A549 treated with Hydrocortisone at 1 μM for 4 hours (cell line): ENCODE measurements around the gene GGTA1. TPM values are rescaled to one million over a fixed set of nuclear protein-coding genes. Genes with fewer than 3 reads are reported as not detected.

ENCODE experiments used
- total RNA-seq: library from RNA; stranded (reverse); fragments of 200-300 nt; extraction: Qiagen RNA extraction; gene quantifications from 5 replicates; pipeline ENCODE4 v1.2.3, GENCODE V29; 2022

GGTA1 gene
- not detected in 5 replicates for total RNA-seq

DNA sequence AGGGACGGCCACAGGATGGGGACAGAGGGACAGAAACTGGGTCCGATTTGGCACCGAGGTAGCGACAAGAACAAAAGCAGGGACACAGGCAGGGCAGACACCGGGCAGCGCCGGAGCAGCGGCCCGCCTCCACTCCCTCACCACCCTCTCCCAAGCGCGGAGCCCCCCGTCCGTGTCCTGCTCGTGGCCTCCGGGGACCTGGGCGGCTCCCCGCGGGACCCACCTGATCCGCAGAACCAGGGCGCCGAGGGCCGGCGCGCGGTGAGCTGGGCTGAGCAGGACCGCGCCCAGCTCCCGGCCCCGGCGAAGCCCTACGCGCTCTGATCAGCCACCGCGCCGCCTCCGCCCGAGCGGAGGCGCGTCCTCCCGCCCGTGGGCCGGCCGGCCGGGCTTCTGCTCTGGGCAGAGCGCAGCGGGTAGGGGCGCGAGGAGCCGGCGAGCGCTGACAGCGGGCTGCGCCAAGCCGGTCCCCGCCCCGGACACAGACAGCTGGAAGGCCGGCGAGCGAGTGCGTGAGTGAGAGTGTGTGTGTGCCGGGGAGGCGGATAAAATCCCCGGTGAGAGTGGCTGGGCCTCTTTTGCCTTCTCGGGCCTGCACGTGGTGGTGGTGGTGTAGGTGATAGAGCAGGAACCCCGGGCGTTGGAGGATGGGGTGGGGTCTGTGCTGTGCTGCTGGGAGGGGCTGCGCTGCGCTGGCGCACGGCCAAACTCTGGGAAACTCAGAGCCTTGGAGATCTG lies at the start of gene GGTA1:
GGTA1 (minus strand) TSS at position 418 of the 738 bp plus-strand sequence. CDS start 31,922 bp downstream, outside the sequence.

Other genes starting within 250 kb of the GGTA1 start
- gene GSN, start 231.7 kb downstream of the GGTA1 start, total RNA-seq: 72.1 to 90.9 TPM (median 86.6 TPM) in 5 replicates
- gene STOM, start 129.6 kb downstream of the GGTA1 start, total RNA-seq: 347 to 503 TPM (median 367 TPM) in 5 replicates
- gene DAB2IP, start 151.8 kb upstream of the GGTA1 start, total RNA-seq: 9.3 to 12.9 TPM (median 12.4 TPM) in 5 replicates